Activated naive CD4-positive, alpha-beta T cell treated with anti-CD3 and anti-CD28 coated beads, Interleukin-2, amount 50 U/mL, for 72 hours (primary cell): ENCODE results near the gene YOD1. TPM values are rescaled to one million over a fixed set of nuclear protein-coding genes. Genes with fewer than 3 reads are reported as not detected.

Experiments used
- ATAC-seq, 2 donors: fragments of 150-1000 bp; cut with Tn5 transposase; 2 replicates each; pipeline ENCODE4 v1.10.0; 2021; ENCODE audit warnings: mild to moderate bottlenecking in 2 of 2, moderate library complexity in 2 of 2
- DNase-seq, 2 donors: peaks; one replicate each; pipeline ENCODE4 v3.0.0; 2021 to 2022; ENCODE audit warnings: low spot score in 2 of 2
- H3K27ac Mint-ChIP-seq, 2 donors: one replicate each; pipeline ENCODE4 v1.8.0; 2022; ENCODE audit warnings: mild to moderate bottlenecking in 2 of 2, mixed read lengths in 2 of 2
- H3K36me3 Mint-ChIP-seq, 2 donors: one replicate each; pipeline ENCODE4 v1.8.0; 2022; ENCODE audit warnings: mixed read lengths in 2 of 2
- H3K9me3 Mint-ChIP-seq, 2 donors: one replicate each; pipeline ENCODE4 v1.8.0; 2022; ENCODE audit warnings: mixed read lengths in 2 of 2
- total RNA-seq, 2 donors: library from RNA; stranded (reverse); gene quantifications; one replicate each; pipeline ENCODE4 v1.2.3, GENCODE V29; 2022

The YOD1 gene
- total RNA-seq, 2 donors from 2014 or later, result 6.6 to 23.4 TPM

GRCh38 chr1:207039380-207040180 lies 11.4 kb downstream of the YOD1 start:
- peaks cover 0 to 6% of the 10 kb centered on the region in 2 donors for H3K36me3 Mint-ChIP-seq
- DNase-seq, result no peak
- no peaks in the 10 kb centered on the region for H3K9me3 Mint-ChIP-seq
- ATAC-seq, result no peak
- H3K27ac Mint-ChIP-seq, result no peak overlapping the region

- Mint-ChIP-seq H3K9me3 (no peaks in the 10 kb centered on the region), H3K27ac (no peak overlapping the region), H3K36me3 (peaks cover 0 to 2% of the 10 kb centered on the region in 2 donors)
- ATAC-seq (no peak), DNase-seq (no peak)
Measured at GRCh38 chr1:207036865-207037264, 14.1 kb downstream of the YOD1 start.

GRCh38 chr1:207035877-207036551 lies 15.0 kb downstream of the YOD1 start:
- H3K36me3 Mint-ChIP-seq, result no peaks in the 10 kb centered on the region

GRCh38 chr1:207034998-207035397 lies 16.0 kb downstream of the YOD1 start:
- DNase-seq (no peak), ATAC-seq (peak; percentile 65 to 72)
- Mint-ChIP-seq H3K27ac (no peak overlapping the region), H3K36me3 (no peaks in the 10 kb centered on the region), H3K9me3 (no peaks in the 10 kb centered on the region)

More at GRCh38 chr1:207035877-207036551, 15.0 kb downstream of the YOD1 start:
- DNase-seq (no peak), ATAC-seq (peak; percentile 14 to 75)
- Mint-ChIP-seq H3K9me3 (no peaks in the 10 kb centered on the region), H3K27ac (no peak overlapping the region)

- H3K36me3 Mint-ChIP-seq, result no peaks in the 10 kb centered on the region
- ATAC-seq (no peak), DNase-seq (no peak)
- no peaks in the 10 kb centered on the region for H3K9me3 Mint-ChIP-seq
- no peak overlapping the region for H3K27ac Mint-ChIP-seq
Measured at GRCh38 chr1:207034208-207034607, 16.8 kb downstream of the YOD1 start.

GRCh38 chr1:207033302-207033701 lies 17.7 kb downstream of the YOD1 start:
- Mint-ChIP-seq H3K36me3 (no peaks in the 10 kb centered on the region), H3K9me3 (no peaks in the 10 kb centered on the region), H3K27ac (no peak overlapping the region)
- no peak for DNase-seq
- ATAC-seq, result no peak

- DNase-seq (no peak), ATAC-seq (no peak)
- no peaks in the 10 kb centered on the region for H3K9me3 Mint-ChIP-seq
- no peak within 1 kb of the TSS for H3K27ac Mint-ChIP-seq
- H3K36me3 Mint-ChIP-seq, result no peaks in the 10 kb centered on the region
Measured at GRCh38 chr1:207032528-207033017, 18.4 kb downstream of the YOD1 start, which contains the start of gene C1orf116. Gene C1orf116 (minus strand): TSS chr1:207032756. CDS start chr1:207027598, 5,158 bp downstream.

- Mint-ChIP-seq H3K9me3 (no peaks in the 10 kb centered on the region), H3K27ac (no peak overlapping the region), H3K36me3 (no peaks in the 10 kb centered on the region)
- ATAC-seq (no peak), DNase-seq (no peak)
Measured at GRCh38 chr1:207031632-207032264, 19.3 kb downstream of the YOD1 start.

- no peak overlapping the region for H3K27ac Mint-ChIP-seq
- no peak for ATAC-seq
- DNase-seq, result no peak
- H3K9me3 Mint-ChIP-seq, result no peaks in the 10 kb centered on the region
- no peaks in the 10 kb centered on the region for H3K36me3 Mint-ChIP-seq
Measured at GRCh38 chr1:207031016-207031415, 20.0 kb downstream of the YOD1 start.

GRCh38 chr1:207030522-207031009 lies 20.4 kb downstream of the YOD1 start:
- Mint-ChIP-seq H3K36me3 (no peaks in the 10 kb centered on the region), H3K27ac (no peak overlapping the region), H3K9me3 (no peaks in the 10 kb centered on the region)
- ATAC-seq (no peak), DNase-seq (no peak)

- DNase-seq, result no peak
Measured at GRCh38 chr1:207029701-207030521, 21.1 kb downstream of the YOD1 start.

GRCh38 chr1:207028884-207029650 lies 21.9 kb downstream of the YOD1 start:
- ATAC-seq (no peak), DNase-seq (no peak)
- Mint-ChIP-seq H3K36me3 (no peaks in the 10 kb centered on the region), H3K27ac (no peak overlapping the region), H3K9me3 (no peaks in the 10 kb centered on the region)

More at GRCh38 chr1:207029701-207030521, 21.1 kb downstream of the YOD1 start:
- H3K36me3 Mint-ChIP-seq, result no peaks in the 10 kb centered on the region
- H3K9me3 Mint-ChIP-seq, result no peaks in the 10 kb centered on the region
- H3K27ac Mint-ChIP-seq, result no peak overlapping the region
- ATAC-seq, result no peak

GRCh38 chr1:207027921-207028320 lies 23.1 kb downstream of the YOD1 start:
- DNase-seq, result no peak
- H3K9me3 Mint-ChIP-seq, result no peaks in the 10 kb centered on the region
- no peak for ATAC-seq
- no peak overlapping the region for H3K27ac Mint-ChIP-seq
- H3K36me3 Mint-ChIP-seq, result no peaks in the 10 kb centered on the region

- no peaks in the 10 kb centered on the region for H3K9me3 Mint-ChIP-seq
- no peak for DNase-seq
- H3K36me3 Mint-ChIP-seq, result no peaks in the 10 kb centered on the region
- H3K27ac Mint-ChIP-seq, result no peak overlapping the region
- no peak for ATAC-seq
Measured at GRCh38 chr1:207027206-207027777, 23.7 kb downstream of the YOD1 start.

- ATAC-seq, result no peak
Measured at GRCh38 chr1:207026104-207026534, 24.9 kb downstream of the YOD1 start.

More at GRCh38 chr1:207026104-207026534, 24.9 kb downstream of the YOD1 start:
- no peaks in the 10 kb centered on the region for H3K9me3 Mint-ChIP-seq
- H3K27ac Mint-ChIP-seq, result no peak overlapping the region
- H3K36me3 Mint-ChIP-seq, result no peaks in the 10 kb centered on the region
- no peak for DNase-seq
